HG02571 (cell line): ENCODE data around the gene PRPSAP1.

Experiments used
- ATAC-seq: cut with Tn5 transposase; IDR thresholded peaks from one replicate; pipeline ENCODE4 v1.9.1; 2021; ENCODE audit warnings: mild to moderate bottlenecking, moderate library complexity; ENCODE audit not compliant: unreplicated experiment

The PRPSAP1 gene

DNA sequence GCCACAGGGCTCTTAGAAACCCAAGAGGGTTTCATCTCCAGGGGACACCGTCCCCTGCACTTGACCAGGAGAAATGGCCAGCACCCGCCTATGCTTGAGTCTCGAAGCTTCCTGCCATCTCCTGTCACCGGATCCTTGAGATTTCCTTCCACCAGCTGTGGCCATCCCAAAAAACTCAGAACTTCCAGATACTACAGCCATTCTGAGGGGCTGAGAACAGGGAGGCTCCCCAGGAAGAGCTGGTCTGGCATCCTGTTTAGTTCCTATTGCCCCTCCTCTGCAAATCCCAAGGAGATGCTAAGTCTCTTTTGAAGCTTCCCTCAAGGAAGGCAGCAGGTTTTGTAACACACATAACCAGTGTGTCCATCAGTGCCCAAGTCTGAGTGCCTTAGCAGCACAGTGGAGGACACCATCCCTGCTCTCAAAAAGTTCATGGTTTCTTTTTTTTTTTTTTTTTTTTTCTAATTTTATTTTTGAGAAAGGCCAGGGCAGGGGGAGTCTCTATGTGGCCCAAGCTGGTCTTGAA, 86.6 kb downstream of the PRPSAP1 start:
- no peak for ATAC-seq

DNA sequence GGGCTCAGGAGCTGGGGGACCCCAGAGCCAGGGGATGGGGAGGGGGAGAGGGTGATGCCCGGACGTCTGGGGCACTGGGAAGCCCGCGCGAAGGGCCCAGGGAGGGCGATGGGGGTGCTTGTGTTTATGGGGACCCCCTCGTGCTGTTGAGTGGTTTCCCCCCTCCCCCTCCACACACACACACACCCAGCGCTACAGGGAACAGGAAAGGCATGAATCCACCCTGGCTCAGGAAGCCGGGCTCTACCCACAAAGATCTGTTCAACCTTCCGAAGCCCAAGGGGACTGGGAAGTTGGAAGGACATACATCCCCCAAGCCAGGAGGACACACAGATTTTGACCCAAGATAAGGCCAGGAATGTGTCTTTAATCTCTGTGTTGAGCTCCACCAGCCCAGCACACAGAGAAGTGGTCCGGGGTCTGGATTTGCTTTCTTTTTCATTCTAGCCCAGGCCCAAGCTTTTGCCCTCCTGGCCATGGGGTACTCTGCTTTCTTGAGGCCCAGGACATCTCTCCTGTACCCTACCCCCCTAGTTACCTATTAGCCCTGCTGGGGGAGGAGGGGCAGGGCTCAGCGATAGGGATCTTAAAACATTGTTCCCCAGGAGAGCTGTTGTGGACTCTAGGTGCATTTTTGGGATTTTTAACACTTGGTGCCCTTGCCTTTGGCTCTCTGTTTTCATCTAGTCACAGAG, 87.3 kb downstream of the PRPSAP1 start:
- ATAC-seq, result no peak

DNA sequence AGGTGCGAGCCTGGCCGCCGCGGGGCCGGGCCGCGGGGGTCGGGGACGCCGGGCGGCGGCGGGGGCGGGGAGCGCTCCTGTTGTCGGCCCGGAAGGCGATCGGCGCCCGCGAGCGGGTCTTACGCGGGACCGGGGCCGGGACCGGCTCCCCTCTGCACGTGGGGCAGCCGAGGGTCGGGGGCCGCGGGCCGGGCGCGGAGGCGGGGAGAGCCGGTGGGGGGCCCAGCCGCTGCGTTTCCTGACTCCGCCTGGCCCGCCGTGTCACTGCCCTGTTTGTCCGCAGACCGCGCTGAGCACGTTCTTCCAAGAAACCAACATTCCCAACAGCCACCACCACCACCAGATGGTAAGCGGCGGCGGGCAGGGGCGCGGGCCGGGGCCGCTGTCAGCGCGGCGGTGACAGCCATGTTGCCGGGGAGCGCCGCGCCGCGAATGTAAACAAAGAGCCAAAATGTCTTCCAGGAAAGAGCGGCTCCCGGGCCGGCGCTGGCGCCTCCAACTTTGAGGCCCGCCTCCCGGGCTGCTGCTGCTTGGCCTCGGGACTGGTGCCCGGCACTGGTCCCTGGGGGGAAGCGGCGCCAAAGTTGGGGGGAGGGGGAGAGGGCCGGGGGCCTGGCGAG, 88.0 kb downstream of the PRPSAP1 start:
- ATAC-seq, result no peak

DNA sequence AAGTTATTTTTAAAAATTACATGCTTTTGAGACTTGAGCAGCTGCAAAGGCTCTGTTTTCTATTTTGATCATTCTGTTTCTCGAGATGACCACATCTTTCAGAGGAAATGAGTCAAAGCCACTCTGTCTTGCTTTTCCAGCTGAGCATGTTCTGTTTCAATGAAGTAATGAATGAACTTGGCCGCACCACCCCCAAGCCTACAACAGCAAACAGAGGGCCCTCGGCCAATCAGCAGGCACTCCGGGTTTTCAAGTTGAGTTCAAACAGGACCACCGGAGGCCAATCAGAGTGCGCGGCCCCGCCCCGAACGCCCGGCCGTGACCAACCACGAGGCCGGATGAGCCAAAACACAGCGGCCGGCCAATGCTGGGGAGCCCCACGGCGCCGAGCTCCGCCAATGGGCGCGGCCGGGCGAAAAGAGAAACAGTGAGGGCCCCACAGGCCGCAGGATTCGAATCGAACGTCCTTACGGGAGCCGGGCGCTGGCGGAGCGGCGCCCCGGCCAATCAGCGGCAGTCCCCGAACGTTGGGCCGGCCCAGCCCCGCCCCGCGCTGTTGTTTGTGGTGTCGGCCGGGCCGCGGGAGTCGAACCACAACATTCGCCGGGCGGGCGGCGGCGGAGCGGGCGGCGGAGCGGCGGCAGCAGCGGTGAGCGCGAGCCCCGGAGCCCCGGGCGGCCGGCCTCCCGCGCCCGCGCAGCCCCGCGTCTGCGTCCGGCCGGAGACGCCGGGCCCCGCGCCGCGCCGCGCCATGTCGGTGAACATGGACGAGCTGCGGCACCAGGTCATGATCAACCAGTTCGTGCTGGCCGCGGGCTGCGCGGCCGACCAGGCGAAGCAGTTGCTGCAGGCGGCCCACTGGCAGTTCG, 88.7 kb downstream of the PRPSAP1 start, which contains the start of gene UBALD2:
Gene UBALD2, plus strand, starts transcription at position 594 of the 869 bp plus-strand sequence. Its CDS starts 158 bp downstream, at position 752.
- peak; percentile 71 for ATAC-seq

DNA sequence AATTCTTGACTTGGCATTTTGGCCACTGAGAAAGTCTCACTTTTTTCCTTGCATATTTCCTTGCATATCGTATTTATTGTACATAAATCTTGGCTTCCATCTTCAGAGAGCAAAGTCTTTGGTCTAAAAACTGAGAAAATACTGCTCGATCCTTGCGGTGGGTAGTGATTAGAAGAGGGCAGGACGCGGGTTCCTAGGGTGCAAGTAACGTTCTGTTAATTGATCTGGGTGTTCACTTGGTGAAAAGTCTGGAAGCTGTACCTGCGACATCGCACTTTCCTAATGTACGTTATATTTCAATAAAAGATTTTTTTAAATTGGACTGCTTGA, 89.3 kb downstream of the PRPSAP1 start:
- ATAC-seq, result no peak

DNA sequence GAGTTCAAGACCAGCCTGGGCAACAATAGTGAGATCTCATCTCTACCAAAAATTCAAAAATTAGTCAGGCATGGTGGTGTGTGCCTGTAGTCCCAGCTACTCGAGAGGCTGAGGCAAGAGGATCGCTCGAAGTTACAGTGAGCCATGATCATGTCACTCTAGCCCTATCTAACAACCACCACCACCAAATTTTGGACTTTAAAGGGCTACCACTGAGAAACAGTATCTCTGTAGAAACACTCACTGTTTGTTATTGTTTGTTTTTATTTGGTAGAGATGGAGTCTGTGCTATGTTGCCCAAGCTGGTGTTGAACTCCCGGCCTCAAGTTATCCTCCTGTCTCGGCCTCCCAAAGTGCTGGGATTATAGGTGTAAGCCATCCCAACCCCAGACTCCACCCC, 89.8 kb downstream of the PRPSAP1 start:
- no peak for ATAC-seq

DNA sequence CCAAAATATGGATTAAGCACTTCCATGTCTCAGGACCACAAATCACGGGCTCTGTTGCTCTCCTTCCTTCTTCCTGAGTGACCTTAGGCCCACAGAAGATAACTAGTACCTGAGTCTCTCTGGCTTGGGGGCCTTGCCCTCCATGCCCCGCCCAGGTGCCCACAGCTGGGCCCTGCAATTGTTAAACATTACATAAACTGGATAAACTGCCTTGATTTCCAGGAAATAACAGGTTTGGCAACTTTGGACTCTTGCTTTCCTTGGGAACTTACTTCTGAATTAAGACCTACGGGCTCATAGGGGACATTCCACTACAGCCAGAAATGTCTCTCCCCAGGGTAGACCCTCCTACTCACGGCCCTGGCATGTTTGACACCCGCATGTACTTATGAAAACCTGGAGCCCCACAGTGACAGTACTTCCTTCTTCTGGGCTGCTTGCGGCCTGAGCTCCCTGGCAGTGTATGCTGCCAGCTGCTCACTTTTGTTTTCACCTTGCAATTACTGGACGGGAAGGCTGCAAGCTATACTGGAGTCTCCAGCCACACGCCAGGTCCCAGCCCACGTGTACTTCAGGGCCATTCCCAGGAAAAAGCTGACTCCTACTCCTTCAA, 90.9 kb downstream of the PRPSAP1 start:
- no peak for ATAC-seq

DNA sequence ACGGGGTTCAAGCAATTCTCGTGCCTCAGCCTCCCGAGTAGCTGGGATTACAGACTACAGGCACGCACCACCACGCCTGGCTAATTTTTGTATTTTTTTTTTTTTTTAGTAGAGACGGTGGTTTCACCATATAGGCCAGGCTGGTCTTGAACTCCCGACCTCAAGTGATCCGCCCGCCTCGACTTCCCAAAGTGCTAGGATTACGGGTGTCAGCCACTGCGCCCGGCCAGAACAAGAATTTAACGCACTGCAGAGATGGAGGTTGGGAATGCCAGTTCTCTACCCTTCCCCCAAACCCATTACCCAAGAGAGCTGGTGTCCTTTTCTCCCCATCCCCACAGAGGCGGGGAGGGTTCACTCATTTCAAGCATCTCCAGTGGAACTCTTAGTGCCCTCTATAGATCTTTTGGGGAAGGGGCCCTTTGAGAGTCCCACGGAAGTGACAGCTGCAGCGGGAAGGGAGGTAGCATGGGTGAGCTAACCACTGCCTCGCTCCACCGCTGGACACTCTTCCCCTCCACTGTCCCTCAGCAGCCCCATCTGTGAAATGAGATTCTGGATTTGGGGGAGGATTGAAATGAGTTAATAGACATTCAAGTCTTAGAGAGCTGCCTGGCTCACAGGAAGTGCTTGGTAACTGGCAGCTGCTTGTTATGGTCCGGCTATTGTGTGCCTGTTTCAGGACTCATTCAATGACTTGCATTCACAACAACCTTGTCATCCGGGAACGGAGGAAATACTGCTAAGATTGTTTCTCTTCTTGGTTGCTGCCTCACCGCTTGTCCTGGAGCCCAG, 92.1 kb downstream of the PRPSAP1 start:
- ATAC-seq, result no peak

DNA sequence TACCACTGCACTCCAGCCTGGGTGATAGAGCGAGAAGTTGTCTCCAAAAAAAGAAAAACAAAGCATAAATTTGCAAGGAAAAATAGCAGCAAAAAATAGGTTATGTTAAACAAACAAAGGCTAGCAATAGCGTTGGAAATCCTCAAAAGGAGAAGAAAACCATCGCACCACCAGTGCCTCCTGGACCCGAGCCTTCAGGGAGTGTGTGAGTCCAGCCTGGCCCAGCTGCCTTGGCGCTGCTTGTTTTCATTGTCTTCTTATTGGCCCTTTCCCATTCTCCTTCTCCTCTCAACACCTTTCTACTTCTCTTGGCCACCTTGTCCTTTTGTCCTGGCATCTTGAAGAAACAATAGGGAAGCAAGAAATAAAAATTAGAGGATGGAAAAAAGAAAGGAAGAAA, 93.0 kb downstream of the PRPSAP1 start:
- ATAC-seq, result no peak

DNA sequence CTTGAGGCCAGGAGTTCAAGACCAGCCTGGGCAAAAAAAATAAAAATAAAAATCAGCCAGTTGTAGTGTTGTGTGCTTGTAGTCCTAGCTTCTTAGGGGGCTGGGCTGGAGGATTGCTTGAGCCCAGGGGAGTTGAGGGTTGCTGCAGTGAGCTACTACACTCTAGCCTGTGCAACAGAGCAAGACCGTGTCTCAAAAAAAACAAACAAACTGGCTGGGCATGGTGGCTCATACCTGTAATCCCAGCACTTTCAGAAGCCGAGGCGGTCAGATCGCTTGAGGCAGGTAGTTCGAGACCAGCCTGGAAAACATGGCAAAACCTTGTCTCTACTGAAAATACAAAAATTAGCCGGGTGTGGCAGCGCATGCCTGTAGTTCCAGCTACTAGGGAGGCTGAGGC, 93.5 kb downstream of the PRPSAP1 start:
- ATAC-seq, result no peak
